NCI-H460 (cell line): ENCODE data around the gene CDC25B. TPM values are rescaled to one million over a fixed set of nuclear protein-coding genes. Genes with fewer than 3 reads are reported as not detected.

Source experiments
- DNase-seq: peaks from one replicate; pipeline ENCODE4 v3.0.0-alpha.2; 2016; ENCODE audit warnings: low read depth; ENCODE audit errors: extremely low read depth
- total RNA-seq: library from RNA; depleted of rRNA; stranded (reverse); fragments of >200 nt; shearing (Covaris generic); gene quantifications from 2 replicates; pipeline ENCODE4 v1.2.3, GENCODE V29; 2014

Gene CDC25B
- total RNA-seq, 1 experiment from 2014 or later = 64.3 TPM

DNA sequence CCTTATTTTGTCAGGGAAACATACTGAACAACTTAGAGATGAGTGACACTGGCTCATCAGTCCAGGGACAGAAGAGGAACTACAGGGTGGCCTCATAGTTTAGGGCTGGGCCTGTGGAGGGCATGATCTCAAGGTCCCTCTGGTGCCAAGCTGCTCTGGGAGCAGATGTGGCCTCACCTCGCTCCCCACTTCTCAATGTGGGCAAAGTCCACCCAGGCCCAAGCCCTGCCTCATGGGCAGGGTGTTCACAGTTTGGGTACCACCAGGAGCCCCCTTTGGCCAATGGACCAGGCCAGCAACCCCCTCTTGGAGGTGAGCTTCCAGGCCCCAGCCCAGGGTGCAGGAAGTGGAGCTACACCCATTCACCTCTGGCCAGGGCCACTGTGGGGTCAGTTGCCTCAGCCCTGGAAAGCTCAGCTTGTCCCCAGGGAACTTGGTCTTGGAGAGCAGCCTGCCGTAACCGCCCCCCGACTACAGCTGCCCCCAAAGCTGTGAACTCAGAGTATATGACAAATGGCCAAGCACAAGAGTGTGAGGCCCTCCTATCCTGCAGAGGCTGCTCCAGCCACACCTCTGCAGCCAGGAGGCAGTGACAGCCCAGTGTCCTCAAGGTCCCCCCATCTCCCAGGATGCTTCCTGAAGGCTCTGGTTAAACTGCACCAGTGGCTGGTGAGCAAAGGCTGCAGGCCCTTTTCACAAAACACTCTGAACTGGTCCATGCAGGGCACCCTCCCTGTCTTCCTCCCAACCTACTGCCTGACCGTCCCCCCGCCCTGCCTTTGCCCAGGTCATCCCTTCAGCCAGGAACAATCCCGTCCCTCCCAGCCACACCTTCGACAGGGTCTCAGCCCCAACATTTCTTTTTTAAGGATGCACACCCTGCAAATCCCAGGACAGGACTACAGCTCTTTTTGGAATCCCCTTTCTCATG lies 32.2 kb upstream of the CDC25B start:
- no peak for DNase-seq

GRCh38 chr20:3764659-3765058 lies 31.5 kb upstream of the CDC25B start:
- DNase-seq = no peak

DNA sequence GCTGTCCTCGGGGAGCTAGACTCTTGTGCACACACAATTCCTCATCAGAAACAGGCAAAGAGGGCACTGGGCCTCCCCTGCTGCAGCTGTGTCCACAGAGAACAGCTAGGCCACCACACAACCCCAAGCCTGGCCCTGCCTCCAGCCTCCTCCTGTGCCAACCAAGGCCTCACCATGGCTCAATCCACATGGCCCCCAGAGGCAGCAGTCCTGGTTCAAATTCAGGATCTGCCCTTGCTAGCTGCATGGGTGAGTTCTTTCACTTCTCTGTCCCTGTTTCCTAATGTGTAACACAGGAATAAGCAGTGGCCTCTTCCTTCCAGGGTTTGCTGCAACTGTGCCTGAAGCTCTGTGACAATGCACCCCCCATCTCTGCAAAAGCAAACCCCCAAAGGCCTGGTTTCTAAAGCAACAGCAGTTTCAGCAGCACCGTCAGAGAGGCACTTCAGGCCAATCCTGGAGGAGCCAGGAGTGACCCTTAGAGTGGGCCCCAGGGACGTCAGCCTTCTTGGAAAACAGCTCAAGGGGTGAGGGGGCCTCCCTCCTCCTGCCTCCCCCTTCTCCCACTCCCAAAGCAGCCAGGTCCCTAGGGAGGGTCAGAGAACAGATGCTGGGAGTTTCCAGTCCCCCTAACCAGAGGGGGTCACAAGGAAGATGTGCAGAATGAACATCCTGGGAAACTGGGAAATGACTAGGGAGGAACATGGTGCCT lies 30.8 kb upstream of the CDC25B start:
- DNase-seq = no peak

DNA sequence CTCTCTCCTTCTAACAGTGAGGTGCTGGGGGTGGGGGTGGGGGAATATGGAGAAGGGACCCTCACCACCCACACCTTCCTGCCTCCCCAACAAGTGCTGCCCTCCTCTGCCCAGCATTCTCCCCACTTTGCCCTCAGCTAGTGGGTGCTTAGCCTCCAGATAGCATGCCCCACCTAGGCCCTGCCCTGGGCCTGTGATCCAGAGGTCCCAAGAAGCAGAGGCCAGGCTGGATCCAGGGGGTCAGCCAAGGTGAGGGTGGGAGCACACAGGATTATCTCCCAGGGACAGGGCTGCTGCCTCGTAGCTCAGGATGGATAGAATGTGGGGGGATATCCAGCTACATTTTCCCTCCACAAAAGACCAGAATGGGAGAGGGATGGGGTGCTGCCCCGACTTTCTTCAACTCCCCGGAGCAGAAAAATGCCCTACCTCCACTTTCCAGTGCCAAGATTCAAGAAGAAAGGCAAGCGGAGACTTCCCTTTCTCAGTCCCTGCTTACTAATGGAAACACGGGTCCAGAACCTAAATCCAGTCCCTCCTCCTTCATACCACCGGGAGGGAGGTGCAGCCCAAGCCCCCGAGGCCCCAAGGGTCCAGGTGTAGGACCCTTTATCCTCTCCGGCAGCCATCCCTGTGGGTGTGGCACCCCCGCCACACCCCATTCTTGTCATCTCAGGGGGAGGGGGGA lies 29.5 kb upstream of the CDC25B start:
- no peak for DNase-seq

DNA sequence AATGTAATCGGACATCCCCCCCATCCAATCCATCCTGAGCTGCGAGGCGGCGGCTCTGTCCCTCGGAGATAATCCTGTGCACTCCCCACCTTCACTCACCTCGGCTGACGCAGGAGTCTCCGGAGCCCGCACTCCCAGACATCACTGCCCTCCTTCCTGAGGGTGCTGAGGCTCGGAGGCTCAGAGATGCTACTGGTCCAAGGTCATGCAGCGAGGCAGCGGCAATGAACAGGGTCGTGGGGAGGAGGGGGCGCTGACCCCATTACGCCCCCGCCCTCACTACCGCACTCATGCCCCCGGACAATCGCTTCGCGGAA lies 29.0 kb upstream of the CDC25B start:
- DNase-seq = no peak

DNA sequence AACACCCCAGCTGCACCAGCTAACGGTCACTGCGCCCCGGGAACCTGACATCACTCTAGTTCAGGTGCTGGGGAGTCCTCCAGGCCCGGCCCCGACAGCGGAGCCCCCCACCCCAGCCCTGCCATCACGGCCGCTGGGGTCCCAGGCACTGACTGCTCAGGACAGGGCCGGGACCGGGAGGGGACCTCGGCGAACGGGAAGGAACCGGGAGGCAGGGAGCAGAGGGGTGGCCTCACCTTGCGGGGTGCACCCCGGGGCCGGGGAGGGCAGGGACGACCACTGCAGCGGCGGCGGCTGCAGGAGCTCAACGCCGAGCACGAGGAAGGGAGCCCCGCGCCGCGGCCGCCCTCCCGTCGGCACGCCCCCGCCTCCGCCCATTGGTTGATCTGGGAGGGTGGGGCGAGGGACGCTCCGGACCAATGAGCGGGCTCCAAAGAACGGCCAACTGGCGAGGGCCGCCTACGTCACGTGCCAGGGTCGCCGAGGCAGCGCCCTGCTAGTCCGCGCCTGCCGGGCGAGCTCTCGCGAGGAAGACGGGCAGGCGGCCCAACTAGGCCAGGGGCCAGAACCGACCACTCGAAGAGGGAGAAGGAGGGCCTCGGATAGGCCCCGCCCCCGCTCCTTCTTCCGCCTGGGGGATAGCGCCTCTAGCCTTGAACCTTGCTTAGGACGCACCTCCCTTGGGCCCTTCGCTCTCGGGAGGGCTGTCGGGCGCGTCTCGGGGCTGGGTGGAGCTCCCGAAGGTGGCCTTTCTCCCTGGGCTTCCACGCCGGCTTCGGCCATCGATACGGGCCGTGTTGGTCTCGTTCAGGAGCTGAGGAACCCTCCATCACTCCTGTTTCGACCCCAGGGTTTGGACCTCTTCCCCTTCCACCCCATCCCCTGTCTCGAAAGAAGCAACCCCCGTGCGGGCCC lies 28.4 kb upstream of the CDC25B start, which contains the start of gene ADISSP:
ADISSP (minus strand) TSS at position 327 of the 915 bp plus-strand sequence. CDS start 7,653 bp downstream, outside the sequence.
- DNase-seq = peak; percentile 98

DNA sequence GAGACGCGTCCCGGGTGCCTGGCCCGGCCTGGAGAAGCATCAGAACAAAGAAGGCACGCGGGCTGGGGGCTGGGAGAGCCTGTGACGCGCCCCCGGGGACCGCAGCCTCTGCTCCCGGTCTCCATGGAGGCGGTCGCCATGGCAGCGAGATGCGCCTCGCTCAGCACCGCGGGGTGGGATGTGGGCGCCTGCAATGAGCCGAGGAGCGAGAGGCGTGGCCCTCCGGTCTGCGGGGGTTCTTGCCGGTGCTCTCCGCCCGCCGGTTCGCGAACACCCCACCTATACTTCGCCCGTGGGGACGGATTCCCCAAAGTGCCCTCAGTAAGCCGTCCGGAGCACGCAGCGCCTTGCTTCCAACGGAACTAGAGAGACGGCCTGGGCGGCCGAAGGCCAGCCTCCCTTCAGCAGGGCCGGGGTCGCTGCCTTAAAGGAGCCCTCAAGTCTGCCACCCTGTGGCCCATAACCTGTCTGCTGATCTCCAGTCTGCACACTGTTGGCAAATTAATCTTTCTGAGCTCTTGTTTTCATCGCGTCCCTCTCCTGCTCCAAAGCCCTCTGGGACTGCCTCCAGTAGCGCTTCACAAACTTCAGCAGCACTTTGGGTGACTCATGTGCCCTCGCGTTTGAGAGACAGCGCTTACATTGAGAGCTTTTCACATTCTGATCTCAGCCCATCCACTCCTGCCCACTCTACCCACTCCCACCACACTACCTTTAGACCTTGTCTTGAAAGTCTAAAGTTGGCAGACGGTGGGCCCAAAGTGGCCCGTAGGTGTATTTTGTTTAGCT lies 27.6 kb upstream of the CDC25B start:
- DNase-seq = peak; percentile 53

GRCh38 chr20:3771552-3772058 lies 24.5 kb upstream of the CDC25B start:
- DNase-seq = no peak

DNA sequence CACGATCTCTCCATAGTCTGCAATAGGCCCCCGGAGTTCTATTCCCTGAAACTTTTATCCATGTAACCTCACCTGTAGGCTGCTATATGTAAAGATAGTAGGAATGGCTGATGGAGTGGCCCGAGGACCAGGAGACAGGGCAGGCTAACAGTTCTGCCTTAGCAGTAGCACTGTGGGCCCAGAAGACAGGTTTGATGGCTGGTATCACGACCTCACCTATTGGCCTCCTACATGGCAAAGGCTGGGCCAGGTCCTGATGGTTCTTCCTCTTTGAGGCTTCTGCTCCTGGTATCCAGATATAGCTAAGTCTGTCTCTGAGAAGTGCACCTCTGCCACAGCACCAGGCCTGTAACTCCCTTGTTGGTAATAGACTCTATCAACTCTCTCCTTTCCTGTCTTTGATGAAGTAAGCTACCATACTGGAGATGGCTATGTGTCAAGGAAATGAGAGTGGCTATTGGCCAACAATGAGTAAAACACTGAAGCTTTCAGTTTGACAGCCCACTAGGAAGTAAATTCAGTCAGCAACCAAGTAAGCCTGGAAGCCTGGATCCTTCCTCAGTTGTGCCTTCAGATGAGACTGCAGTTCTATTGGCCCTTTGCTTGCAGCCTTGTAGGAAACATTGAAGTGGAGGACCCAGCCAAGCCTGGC lies 20.5 kb upstream of the CDC25B start:
- no peak for DNase-seq

DNA sequence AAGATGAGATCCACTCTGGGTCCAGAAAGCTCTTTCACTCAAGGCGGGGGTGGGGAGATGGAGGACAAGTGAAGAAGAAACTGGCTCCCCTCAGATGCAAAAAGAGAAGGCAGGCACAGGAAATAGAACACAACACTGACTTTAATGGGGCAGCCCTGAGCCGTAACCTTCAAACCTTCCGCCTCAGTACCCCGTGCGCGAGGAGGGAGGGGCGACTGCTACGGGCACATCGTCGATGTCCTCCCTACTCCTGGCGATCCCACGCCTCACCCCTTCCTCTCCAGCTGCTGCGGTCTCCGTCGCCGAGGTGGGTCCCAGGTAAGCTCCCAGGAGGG lies 18.8 kb upstream of the CDC25B start:
- DNase-seq = no peak

- no peak for DNase-seq
Measured at GRCh38 chr20:3777716-3778629, 18.1 kb upstream of the CDC25B start.

GRCh38 chr20:3778976-3779375 lies 17.1 kb upstream of the CDC25B start:
- DNase-seq = no peak

DNA sequence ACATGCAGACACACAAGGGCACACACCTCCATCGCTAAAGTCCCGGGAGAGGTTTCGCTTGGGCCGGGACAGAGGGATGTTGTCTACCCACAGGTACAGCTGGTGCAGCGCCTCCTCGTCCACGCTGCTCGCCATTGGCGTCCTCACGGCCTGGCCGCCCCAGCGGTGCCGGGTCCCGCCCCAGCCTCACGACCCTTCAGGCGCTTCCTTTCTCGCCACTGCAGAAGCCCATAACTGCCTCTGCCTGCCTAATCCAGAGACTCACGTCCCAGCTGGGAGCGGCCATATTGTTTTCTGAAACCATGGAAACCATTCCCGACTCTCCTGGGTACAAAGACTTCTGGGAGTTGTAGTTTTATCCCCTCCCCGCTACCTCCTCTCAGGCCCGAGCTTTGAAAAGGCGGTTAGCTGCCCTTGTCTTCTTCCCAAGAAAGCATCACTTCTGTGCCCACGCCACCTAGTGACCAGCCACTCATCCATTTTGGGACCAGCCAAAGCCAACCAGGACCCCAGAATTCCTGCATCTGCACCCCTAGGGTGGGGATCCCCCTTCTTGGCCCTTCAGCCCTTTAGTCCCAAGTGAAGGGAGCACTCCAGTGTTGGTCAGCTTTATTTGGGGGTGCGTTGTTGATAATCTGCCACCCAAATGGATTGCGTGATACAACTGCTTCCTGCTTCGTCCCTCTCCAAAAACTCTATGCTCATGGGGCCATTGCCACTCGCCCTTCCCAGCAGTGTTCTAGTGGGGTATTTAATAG lies 14.8 kb upstream of the CDC25B start, which contains the start of gene SPEF1:
SPEF1 (minus strand) TSS at position 296 of the 758 bp plus-strand sequence; CDS start at position 135, 161 bp downstream.
- DNase-seq = peak; percentile 96

GRCh38 chr20:3782597-3782996 lies 13.5 kb upstream of the CDC25B start:
- DNase-seq = no peak

DNA sequence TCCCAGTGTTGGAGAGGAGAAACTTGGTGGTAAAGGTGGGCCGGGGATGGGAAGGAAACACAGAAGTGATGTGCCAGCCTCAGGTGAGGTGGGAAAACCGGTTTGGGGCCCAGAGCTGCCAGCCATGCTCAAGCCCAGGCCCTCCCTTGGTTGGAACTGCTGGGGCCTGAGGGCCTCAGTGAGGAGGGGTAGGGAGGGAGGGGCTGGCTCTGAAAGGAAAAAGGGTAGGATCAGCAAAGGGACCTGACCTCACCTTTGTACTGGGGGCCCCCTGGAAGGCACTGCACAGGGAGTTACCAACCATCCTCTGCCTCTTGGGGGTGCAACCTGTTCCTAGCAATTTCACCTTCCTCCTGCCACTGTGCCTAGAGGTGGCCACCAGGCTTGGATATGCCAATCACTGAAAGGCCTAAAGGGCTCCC lies 13.0 kb upstream of the CDC25B start:
- DNase-seq = no peak

GRCh38 chr20:3783511-3784195 lies 12.5 kb upstream of the CDC25B start:
- no peak for DNase-seq
